ACC112 (cell line): Measurements from ENCODE around the gene SLC28A1.

Source experiments
- H2AFZ ChIP-seq: fragments of 200-600 bp; sonication (generic); one replicate; pipeline ENCODE4 v1.6.0; 2017; ENCODE audit warnings: antibody characterized with exemption, low read length; ENCODE audit not compliant: unreplicated experiment
- H3K27ac ChIP-seq: fragments of 200-600 bp; sonication (generic); 2 replicates; pipeline ENCODE4 v1.5.1; 2014; ENCODE audit warnings: low read depth, mild to moderate bottlenecking, antibody characterized with exemption, low read length, moderate library complexity
- H3K27me3 ChIP-seq: fragments of 200-600 bp; sonication (generic); 2 replicates; pipeline ENCODE4 v1.6.1; 2014; ENCODE audit warnings: mild to moderate bottlenecking, antibody characterized with exemption, low read length, moderate library complexity, mixed read lengths; ENCODE audit not compliant: insufficient read depth
- H3K36me3 ChIP-seq: fragments of 200-600 bp; sonication (generic); 2 replicates; pipeline ENCODE4 v1.6.1; 2016; ENCODE audit warnings: mild to moderate bottlenecking, antibody characterized with exemption, low read length, moderate library complexity, mixed read lengths; ENCODE audit not compliant: insufficient read depth
- H3K4me1 ChIP-seq: fragments of 200-600 bp; sonication (generic); one replicate; pipeline ENCODE4 v1.6.1; 2016; ENCODE audit warnings: low read length, mixed read lengths; ENCODE audit not compliant: insufficient read depth, unreplicated experiment, control insufficient read depth
- H3K4me3 ChIP-seq: fragments of 200-600 bp; sonication (generic); 2 replicates; pipeline ENCODE4 v1.5.1; 2014; ENCODE audit warnings: mild to moderate bottlenecking, low read depth, low read length
- H3K79me2 ChIP-seq: fragments of 200-600 bp; sonication (generic); one replicate; pipeline ENCODE4 v1.6.0; 2016; ENCODE audit warnings: low read length; ENCODE audit not compliant: control insufficient read depth, unreplicated experiment, insufficient read depth

The SLC28A1 gene

DNA sequence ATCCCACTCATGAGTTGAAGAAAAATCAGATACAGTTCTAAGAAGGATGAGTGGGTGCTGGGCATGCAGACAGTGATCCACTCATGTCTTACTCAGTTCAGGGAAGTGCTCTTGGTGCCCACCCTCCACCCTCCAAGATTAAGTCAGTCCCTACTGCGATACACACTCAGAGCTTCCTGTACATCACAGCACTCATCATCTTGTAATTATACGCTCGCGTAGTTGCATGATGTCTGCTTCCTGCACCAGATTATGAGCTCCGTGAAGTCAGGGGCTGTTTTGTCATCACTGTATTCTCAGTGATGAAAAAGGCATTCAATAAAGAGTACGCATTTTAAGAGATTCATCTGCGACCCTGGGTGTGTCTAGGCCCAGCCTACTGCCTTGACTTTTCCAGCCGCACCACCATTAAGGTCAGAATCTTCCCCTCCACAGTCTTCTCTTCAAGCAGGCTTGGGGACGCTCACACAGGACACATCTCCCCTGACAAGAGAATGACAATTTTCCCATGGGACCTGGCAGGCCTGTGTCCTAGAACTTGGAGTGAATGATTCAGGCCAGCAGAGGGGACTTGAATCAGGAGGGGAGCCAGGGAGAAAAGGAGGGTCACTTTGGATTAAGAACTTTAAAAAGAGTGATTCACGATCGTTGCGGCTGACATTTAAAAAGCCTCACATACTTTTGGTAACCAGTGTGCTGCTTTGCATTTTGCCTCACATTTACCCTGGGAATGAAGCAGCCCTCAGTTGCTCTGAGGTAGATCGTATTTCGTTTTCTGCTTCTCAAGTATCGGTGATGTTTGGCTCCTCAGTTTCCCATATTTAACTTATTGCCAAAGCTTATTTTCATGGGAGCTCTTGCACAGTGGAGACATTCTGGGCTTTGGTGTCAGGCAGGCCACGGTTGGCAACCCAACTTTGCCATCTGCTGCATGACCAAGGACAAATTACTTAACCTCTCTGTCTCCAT lies 89.3 kb downstream of the SLC28A1 start:
- no peaks in the 10 kb centered on the region for H3K36me3 ChIP-seq
- no peak overlapping the region for H2AFZ ChIP-seq
- H3K4me1 ChIP-seq, result no peaks in the 10 kb centered on the region
- no peak overlapping the region for H3K4me3 ChIP-seq
- no peak overlapping the region for H3K27ac ChIP-seq
- H3K27me3 ChIP-seq, result no peaks in the 10 kb centered on the region
- H3K79me2 ChIP-seq, result no peaks in the 10 kb centered on the region

DNA sequence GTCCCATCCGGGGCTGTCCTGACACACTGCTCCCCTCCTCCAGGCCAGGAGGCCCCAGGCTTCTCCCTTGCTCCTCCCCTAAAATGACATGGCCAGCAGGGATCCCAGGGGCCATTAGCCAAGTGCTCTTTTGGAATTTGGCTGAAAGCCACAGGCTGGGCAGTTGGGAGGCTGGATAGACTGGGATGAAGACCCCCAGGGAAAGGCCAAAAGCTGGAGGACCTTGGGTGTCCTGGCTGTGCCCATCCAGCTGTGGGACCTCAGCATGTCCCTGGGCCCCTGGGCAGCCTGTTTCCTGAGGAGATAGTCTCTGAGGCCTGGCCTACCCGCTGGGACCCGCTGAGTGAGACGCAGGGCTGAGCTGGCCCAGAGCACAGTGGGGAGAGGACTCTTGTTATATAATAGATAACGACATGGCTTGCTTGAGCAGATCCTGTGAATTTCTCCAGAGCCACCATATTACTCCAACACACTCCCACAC lies 91.4 kb downstream of the SLC28A1 start:
- Histone ChIP-seq H3K27ac (no peak overlapping the region), H3K36me3 (no peaks in the 10 kb centered on the region), H3K79me2 (no peaks in the 10 kb centered on the region), H3K4me1 (no peaks in the 10 kb centered on the region), H3K27me3 (no peaks in the 10 kb centered on the region), H2AFZ (no peak overlapping the region), H3K4me3 (no peak overlapping the region)

DNA sequence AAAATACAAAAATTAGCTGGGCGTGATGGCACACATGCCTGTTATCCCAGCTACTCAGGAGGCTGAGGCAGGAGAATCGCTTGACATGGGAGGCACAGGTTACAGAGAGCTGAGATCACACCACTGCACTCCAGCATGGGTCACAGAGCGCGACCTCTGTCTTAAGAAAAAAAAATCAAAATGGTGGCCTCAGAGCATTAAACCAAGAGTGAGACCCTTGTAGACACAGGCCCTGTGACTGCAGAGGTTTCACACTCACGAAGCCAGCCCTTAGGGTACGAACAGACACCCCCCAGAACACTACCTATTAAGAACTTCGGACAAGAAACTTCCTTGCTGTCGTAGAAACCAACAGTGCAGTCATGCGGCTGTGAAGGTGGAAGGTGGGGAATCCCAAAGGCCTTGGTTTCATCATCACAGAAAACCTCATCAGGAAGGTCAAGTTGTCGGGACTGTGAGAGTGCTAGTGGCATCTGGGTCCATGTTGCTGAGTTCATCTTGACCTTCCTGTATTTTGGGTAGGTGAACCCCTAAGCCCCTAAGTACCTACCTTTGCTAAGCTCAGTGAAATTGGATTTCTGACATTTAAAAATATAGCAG lies 92.4 kb downstream of the SLC28A1 start:
- Histone ChIP-seq H3K36me3 (no peaks in the 10 kb centered on the region), H3K4me1 (no peaks in the 10 kb centered on the region), H2AFZ (no peak overlapping the region), H3K27me3 (no peaks in the 10 kb centered on the region), H3K4me3 (no peak overlapping the region), H3K27ac (no peak overlapping the region), H3K79me2 (no peaks in the 10 kb centered on the region)

DNA sequence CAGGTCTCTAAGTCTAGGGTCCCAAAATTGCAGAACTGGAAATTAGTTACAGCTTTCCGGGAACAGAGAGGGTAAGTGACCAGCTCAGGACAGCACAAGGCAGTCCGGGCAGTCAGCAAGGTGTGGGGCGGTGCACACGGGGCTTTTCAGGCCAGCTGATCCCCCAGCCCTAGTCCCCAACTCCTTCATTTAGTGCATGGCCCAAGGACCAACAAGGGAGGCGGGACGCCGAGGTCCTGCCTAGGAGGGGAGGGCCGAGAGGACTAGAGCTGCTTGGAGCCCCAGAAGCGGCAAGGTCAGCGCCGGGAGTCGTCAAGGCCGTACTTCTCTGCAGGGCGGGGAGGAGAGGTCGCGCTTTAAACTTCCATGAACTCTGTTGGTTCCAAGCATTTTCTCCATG lies 95.2 kb downstream of the SLC28A1 start:
- H3K4me3 ChIP-seq, result peak overlapping the region; percentile 97
- H3K79me2 ChIP-seq, result peaks cover 25% of the 10 kb centered on the region
- no peaks in the 10 kb centered on the region for H3K36me3 ChIP-seq
- H2AFZ ChIP-seq, result peak overlapping the region; percentile 88
- no peak overlapping the region for H3K27ac ChIP-seq
- peaks cover 11% of the 10 kb centered on the region for H3K4me1 ChIP-seq
- no peaks in the 10 kb centered on the region for H3K27me3 ChIP-seq

DNA sequence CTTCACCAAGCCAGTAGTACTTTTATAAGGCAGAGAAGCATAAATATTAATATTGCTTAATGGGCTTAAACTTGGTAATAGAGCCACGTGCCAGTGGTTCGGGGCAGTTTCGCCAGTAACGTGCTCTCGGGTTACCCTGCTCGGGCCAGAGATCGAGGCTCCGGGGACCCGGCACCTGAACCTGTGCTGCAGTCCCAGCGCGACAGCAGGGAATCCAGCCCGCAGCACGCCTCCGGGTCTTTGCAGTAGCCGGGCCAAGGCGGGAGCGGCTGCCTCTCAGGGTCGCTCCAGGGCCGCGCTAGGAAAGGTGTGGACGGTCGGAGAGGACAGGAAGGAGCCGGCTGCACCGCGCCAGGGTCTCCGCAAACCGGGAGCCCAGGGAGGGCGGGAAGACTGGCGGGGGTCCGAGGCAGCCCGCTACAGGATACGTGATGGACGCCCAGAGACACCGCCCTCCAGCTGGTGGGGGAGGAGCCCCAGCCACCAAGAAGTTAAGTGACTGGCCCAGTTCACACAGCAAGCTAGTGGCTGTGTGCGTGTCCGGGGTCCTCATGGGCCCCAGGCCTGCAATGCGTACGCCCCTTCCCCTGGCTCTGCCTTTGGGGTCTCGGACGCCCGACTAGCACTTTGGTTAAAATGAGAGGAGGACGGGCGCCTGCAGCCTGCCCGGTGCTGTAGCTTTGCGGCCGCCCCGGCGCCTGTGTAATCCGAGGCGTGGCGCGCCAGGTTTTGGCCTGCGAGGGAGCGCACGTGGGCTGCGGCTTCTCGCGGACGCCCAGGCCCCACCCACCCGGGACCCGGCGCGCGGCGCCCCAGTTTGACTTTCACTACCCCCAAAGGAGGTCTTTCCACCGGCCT lies 96.0 kb downstream of the SLC28A1 start:
- H3K4me3 ChIP-seq, result peak overlapping the region; percentile 97
- H3K27me3 ChIP-seq, result no peaks in the 10 kb centered on the region
- peak overlapping the region; percentile 81 for H3K27ac ChIP-seq
- no peaks in the 10 kb centered on the region for H3K36me3 ChIP-seq
- peak overlapping the region; percentile 88 for H2AFZ ChIP-seq
- H3K79me2 ChIP-seq, result peaks cover 32% of the 10 kb centered on the region
- H3K4me1 ChIP-seq, result peaks cover 14% of the 10 kb centered on the region

DNA sequence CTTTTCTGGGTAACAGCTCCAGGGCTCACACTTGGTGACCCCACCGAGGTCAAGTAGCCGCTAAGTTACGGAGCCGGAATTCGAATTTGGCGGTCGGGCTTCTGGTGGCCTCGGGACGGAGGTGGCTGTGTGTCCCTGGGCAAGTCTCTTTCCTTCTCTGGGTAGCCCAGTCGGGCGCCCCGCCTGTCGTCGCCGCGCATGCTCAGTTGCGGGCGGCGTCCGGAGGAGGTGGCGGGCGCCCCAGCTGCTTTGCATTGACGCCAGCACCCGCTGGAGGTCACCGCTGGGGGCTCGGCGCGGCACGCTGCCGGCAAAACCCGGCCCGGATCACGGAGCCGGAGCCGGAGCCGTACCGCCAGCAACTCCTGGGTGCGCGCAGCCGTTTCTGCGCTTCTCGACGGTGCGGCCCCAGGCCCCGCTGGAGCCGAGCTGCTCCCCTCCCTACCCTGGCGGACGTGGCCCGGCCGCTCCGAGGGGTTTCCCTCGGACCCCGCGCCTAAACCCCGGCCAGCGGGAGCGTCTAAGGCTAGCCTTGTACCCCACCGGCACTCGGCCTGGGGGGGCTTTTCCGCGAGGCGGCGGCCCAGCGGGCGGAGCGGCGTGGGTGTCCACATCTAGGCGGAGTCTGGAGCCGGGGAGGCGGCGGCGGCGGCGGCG lies 96.7 kb downstream of the SLC28A1 start:
- Histone ChIP-seq H2AFZ (peak overlapping the region; percentile 96), H3K79me2 (peaks cover 37% of the 10 kb centered on the region), H3K4me3 (peak overlapping the region; percentile 97), H3K27me3 (no peaks in the 10 kb centered on the region), H3K36me3 (no peaks in the 10 kb centered on the region), H3K4me1 (peaks cover 14% of the 10 kb centered on the region), H3K27ac (peak overlapping the region; percentile 81)

DNA sequence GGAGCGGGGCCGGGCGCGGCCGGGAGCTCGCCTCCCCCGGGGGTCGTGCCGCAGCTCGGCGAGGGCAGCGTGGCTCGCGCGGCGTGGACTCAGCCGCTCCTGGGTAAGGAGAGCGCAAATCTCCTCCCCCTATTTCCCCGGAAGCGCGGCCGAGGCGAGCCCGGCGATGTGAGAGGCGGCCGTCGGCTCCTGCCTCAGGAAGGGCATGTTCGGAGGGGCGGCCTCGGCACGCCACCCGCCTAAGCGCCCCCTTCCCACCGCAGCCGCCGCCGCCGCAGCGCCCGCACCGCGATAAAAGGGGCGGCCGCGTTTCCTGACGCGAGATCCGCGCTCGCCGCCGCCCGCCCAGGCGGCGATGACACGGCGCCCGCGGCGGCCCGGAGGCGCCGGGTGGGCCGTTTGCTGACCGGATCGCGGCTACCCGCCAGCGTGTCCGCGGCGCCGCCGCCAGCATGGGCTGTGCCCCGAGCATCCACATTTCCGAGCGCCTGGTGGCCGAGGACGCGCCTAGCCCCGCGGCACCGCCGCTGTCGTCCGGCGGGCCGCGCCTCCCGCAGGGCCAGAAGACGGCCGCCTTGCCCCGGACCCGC lies 97.3 kb downstream of the SLC28A1 start, which contains the start of gene PDE8A:
PDE8A (plus strand) TSS at position 146 of the 590 bp plus-strand sequence; CDS start at position 453, 307 bp downstream.
- Histone ChIP-seq H3K4me3 (peak within 1 kb of the TSS; percentile 97), H3K79me2 (peaks cover 40% of the 10 kb centered on the region), H3K27me3 (no peaks in the 10 kb centered on the region), H2AFZ (peak within 1 kb of the TSS; percentile 96), H3K4me1 (peaks cover 14% of the 10 kb centered on the region), H3K36me3 (no peaks in the 10 kb centered on the region), H3K27ac (peak within 1 kb of the TSS; percentile 81)

DNA sequence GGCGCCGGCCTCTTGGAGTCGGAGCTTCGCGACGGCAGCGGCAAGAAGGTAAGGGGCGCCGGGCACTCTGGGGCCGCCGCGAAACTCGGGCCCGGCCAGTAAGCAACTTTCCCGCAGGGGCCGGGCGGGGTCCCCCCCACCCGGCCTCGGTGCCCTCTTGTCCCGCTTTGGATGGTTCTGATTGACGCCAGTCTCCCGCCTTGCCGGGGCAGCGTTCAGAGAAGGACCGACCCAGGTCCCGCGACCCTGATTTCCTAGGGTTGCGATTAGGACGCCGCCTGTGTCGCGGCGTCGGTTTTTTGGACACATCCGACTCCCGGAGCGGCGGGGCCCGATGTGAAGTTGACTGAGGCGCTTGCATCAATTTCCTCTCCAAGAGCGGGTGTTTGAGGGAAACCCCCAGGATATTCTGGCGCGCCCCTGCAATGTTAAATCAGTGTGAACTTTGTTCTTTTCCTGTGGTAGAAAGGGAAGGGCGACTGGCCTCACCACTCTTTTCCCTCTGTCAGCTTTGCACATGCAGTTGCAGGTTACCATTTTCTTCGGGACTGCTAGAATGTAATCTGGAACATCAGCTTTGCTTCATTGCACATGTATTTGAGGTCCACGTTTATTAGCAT lies 97.9 kb downstream of the SLC28A1 start:
- Histone ChIP-seq H3K79me2 (peaks cover 42% of the 10 kb centered on the region), H2AFZ (peak overlapping the region; percentile 96), H3K36me3 (no peaks in the 10 kb centered on the region), H3K27ac (peak overlapping the region; percentile 71; the same call in 1 of the 2 replicates), H3K4me3 (peak overlapping the region; percentile 97), H3K27me3 (no peaks in the 10 kb centered on the region), H3K4me1 (peaks cover 14% of the 10 kb centered on the region)

DNA sequence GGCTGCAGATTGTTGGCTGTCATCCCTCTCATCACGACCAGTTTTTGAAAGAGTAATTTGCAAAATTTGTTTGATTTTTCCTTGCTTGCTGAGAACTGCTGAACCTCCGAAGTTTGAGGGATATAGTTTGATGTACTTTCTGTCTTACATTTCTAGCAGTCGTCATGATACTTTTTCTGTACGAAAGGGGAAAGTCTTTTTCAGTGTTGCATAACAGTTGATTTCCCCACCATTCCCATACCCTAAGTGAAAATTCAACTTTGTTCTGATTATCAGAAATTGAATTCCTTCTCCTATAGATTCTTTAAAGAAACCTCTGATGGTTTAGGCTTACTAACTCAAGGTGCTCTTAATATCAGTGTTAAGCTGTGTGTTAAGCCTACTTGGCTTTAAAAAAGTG lies 98.8 kb downstream of the SLC28A1 start:
- H3K36me3 ChIP-seq, result no peaks in the 10 kb centered on the region
- peaks cover 14% of the 10 kb centered on the region for H3K4me1 ChIP-seq
- H3K4me3 ChIP-seq, result peak overlapping the region; percentile 97
- no peaks in the 10 kb centered on the region for H3K27me3 ChIP-seq
- H3K27ac ChIP-seq, result no peak overlapping the region
- peaks cover 47% of the 10 kb centered on the region for H3K79me2 ChIP-seq
- no peak overlapping the region for H2AFZ ChIP-seq
